Inferior parietal cortex (tissue), 1 donor: ENCODE data around the gene CLOCK.
"Not testable (repeated sequence)": the region's sequence is repeated elsewhere in the genome, so short reads cannot be mapped to it uniquely, and the experiment has no call there.

Experiments used
- DNase-seq: peaks from one replicate; pipeline ENCODE4 v3.0.0-alpha.2; 2016; ENCODE audit errors: extremely low spot score

Gene CLOCK, protein sequence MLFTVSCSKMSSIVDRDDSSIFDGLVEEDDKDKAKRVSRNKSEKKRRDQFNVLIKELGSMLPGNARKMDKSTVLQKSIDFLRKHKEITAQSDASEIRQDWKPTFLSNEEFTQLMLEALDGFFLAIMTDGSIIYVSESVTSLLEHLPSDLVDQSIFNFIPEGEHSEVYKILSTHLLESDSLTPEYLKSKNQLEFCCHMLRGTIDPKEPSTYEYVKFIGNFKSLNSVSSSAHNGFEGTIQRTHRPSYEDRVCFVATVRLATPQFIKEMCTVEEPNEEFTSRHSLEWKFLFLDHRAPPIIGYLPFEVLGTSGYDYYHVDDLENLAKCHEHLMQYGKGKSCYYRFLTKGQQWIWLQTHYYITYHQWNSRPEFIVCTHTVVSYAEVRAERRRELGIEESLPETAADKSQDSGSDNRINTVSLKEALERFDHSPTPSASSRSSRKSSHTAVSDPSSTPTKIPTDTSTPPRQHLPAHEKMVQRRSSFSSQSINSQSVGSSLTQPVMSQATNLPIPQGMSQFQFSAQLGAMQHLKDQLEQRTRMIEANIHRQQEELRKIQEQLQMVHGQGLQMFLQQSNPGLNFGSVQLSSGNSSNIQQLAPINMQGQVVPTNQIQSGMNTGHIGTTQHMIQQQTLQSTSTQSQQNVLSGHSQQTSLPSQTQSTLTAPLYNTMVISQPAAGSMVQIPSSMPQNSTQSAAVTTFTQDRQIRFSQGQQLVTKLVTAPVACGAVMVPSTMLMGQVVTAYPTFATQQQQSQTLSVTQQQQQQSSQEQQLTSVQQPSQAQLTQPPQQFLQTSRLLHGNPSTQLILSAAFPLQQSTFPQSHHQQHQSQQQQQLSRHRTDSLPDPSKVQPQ

DNA sequence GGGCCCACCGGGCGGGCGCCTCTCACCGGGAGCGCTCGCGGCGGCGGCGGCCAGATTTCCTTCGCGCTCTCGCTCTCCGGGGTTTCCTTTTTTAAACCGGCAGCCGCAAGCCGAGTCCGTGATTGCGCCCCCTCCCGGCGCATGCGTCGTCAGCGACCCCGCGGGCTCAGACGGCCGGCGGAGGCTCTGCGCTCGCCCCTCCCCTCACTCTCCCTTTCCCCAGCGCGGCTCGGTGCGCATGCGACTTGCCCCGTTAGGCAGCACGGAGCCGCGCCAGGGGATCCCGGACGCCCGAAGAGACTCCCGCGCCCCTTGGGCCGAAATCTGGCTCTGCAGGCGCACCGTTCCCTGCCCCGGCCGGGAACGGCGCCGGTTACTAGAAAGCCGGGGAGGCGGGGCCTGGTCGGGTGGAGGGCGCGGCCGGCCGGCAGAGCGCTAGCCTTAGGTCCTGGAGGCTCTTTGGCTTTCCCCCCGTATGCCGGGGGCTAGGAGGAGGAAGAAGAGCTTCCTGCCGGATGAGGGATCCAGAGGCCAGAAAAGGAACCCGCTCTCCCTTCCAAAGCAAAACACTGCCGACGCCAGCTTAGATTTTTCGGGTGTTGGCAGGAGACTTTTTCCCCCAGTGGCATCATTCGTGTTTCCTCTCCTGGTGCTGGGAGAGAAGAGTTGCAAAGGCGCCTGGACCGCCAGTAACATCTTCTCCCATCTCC, at the start of gene CLOCK:
Gene CLOCK (minus strand): TSS at position 154 of the 710 bp plus-strand sequence. CDS start 64,124 bp downstream, outside the sequence.
- peak; percentile 87 for DNase-seq

DNA sequence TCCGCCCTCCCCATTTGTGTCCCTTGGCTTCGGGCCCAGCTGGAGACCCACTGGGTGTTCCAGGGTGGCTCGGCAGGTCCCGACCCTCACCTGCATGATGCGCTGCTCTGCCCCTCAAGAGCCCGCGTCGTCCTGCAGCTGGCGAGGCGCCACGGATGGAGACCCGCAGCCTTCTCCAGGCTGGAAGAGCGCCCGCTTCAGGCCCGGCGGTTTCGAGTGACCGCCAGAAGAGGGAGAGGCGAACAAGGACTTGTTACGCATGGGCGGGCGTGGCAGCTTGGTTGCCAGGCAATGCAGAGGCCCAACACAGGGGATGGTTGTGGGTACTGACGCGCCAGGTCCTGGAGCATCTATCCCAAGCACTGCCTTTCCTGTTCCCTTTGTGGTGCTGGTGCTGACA, 45.3 kb upstream of the CLOCK start, which contains the start of gene PDCL2:
Gene PDCL2 (minus strand): TSS at position 232 of the 400 bp plus-strand sequence. CDS start 136 bp downstream, at position 96.
- DNase-seq: no peak

DNA sequence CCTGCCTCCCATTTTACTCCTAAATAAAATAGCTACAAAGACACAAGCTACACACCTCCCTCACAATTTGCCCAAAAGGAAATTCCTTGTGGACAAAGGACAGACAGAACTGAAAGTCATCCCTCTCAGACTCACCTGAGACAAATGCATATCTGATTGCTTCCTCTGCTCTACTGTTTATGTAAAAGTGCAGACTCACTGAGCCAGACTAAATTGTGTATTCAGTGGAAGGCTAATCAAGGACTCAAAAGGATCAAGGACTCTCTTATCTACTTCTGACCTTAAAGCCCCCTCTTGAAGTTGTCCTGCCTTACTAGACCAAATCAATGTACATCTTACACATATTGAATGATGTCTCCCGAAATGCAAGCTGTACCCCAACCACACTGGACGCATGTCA, 41.5 kb upstream of the CLOCK start:
- no peak for DNase-seq

DNA sequence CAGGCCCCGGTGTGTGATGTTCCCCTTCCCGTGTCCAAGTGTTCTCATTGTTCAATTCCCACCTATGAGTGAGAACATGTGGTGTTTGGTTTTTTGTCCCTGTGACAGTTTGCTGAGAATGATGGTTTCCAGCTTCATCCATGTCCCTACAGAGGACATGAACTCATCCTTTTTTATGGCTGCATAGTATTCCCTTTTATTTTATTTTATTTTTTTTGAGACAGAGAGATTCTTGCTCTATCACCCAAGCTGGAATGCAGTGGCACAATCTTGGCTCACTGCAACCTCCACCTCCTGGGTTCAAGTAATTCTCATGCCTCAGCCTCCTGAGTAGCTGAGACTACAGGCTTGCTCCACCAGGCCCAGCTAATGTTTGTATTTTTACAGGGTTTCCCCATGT, 36.1 kb upstream of the CLOCK start:
- not testable (repeated sequence) for DNase-seq

DNA sequence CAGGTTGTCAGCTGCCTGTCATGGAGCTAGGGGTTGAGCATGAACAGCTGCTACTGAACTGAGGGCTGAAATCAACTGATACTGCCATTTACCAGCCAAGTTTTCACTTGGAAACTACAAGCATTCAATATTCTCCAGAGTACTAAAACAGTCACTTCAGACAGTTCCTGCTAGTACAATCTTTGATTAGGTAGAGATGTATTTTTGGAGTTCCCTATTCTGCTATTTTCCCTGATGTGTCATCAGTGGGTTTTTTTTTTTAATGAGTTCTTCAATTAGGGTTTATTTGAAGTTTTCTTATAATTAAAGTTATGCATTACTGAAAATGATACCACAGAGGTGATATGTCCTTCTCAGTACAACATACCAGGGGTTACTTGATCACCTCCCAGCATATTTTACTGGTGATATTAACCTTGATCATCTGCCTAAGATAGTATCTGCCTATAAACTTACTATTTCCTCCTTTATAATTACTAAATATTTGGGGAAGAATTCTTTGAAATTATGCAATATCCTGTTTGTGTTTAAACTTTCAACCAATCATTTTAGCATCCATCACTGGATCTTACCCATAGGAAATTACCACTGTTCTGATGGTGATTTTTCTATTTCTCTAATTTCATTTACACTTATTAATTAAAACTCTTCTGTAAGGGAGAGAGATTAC, 31.8 kb upstream of the CLOCK start:
- DNase-seq: no peak

DNA sequence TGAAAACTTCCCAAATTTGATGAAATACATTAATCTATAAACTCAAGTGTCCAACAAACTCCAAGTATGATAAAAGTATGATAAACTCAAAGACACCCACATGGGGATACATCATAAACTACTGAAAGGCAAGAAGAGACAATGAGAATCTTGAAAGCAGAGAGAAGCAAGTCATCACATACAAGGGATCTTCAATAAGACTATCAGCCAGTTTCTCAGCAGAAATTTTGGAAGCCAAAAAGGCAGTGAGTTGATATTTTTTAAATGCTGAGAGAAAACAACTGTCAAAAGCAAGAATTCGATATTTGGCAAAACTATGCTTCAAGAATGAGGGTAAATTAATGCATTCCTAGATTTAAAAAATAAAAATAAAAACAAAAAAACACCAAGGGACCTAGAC, 28.8 kb upstream of the CLOCK start:
- DNase-seq: no peak

DNA sequence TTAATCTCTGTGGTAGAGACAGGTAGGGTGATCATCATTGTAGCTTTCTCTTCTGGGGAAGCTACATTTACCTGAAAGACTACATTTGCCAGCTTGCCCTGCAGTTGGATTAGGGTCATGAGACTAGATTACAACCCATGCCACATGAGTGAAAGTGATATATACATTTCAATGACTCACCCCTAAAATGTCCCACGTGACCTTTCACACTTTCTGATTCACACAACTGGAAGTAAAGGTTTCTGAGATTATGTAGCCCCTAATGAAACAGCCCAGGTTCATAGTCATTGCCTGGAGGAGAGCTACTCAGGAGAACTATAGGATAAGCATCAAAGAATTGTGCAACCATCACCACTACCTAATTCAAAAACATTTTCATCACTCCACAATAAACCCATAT, 27.5 kb upstream of the CLOCK start:
- DNase-seq: no peak

DNA sequence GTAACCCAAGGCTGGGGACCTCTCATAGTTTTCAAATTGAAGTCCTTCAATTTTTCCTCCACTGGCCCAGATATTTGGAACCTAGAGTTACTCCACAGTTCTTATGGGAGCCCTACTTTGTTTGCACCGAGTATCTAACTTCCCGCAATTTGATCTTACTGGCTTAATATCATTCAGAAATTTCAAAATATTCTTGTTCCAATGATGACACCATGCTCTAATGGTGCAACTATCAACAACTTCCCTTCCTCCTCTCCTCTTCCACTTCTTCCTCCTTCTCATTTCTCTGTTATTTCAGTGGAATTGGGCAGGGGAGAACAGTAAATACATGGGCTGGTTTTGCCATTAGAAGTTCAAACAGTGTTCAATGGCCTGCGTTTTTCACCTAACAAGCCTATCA, 25.1 kb upstream of the CLOCK start:
- DNase-seq: no peak

DNA sequence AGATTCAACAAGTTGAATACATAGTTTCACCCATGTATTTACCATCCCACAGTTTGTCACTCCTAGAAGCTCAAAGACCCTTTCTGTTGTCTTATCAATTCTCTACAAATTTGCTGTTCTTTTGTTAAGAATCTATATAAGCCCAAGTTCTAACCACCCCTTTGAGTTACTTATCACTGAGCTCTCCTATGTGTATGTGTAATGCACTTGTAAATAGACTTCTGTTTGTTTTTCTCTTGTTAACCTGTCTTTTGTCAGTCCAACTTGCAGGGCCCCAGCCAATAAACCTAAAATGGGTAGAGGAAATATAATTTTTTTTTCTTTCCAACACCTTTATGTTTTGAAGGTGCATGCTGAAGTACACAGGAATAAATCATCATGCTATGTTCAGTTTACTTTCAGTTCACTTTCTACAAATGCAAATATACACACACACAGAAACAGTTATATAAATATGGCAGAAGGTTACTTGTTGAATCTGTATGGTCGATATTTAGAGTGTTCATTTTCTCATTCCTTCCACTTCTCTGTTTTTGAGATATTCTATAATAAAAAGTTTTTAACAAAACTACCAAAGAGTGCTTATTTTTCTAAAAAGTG, 22.3 kb upstream of the CLOCK start:
- no peak for DNase-seq

DNA sequence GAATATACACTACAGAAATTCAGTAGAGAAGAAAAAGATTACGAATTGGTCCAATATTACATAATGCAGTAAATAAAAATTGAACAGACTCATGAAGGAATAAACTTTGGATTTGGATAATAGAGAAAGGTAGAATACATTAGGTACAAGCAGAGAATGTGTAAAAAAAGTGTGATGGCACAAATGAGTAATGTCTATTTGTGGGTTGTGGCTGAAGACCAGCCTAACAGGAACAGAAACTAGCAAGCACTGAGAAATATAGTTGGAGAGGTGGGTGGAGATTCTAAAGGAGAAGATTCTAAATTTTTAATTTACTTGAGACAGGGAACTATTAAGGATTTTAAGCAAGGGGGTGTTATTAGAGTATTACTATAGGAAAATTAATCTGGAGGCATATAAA, 15.2 kb upstream of the CLOCK start:
- no peak for DNase-seq

DNA sequence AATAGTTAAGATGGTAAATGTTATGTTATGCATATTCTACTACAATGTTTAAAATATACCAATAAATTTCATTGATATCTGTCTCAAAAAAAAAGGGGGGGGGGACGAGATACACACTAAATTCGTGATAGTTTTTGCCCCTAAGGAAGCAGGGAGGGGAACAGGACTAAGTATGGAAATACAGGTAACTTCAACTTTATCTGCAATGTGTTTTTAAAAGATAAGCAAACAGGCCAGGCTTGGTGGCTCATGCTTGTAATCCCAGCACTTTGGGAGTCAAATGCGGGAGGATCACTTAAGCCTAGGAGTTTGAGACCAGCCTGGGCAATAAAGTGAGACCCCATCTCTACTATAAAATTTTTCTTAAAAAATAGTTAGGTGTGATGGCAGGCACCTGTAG, 13.4 kb upstream of the CLOCK start:
- DNase-seq: no peak

DNA sequence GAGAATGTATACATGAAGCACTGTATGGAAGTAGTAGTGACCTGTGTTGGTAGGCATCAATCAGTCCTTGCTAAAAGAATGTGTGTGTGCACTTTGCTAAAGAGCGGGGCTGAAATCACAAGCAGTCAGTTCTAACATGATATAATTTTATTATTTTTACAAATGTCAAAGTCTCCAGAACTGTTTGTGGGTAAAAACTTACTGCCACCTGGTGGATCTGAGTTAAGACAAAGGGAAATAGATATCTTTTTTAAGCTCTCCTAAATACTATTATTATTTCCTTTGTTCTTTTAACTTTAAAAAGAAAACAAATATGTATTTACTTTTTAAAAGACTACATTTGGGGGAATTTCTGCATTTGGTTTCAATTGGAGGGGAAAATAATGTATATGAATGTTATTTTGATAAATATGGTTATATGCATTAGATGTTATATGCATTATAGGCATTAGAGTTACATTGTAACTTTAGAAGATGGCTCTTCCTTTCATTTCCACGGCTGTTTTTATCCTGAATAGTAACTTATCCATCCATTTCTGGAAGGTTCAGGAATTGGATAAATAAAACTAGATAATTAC, 7.8 kb upstream of the CLOCK start:
- DNase-seq: no peak

DNA sequence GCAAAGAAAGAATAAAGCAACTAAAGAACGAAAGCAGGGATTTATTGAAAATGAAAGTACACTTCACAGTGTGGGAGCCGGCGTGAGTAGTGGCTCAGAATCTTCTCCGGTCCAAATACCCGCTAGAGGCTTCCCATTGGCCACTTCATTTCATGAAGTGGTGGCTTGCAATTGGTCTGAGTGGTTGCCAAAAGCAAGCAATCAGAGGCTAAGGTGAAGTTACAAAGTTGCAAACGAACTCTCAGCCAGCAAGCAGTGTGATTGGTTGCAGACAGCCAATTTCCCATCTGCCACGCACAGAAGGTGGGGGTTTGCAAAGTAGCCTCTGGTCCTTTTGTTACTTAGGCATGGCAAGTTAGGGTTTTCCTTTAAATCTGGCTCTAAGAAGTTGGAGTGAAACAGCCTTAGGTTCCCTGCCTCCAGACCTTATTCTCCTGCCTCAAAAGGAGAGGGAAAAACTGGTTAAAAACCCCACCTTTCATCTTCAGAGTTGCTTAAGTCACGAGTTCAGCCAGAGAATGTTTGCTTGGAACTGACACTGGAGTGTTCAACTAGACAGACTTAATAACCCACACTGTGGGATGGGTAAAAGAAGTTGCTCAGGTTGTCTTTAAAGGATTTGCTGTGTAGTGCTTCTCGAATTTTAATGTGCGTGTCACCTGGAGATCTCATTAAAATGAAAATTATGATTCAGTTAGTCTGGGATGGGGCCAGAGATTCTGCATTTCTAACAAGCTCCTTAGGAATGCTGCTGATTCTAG, 6.9 kb upstream of the CLOCK start:
- DNase-seq: no peak

DNA sequence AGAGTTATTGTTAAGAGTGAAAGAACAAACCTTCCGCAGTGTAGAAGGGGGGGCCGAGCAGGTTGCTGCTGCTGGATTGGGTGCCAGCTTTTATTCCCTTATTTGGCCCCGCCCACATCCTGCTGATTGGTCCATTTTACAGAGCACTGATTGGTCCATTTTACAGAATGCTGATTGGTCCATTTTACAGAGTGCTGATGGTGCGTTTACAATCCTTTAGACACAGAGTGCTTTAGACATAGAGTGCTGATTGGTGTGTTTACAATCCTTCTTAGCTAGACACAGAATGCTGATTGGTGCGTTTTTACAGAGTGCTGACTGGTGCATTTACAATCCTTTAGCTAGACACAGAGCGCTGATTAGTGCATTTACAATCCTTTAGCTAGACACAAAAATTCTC, 5.3 kb upstream of the CLOCK start:
- not testable (repeated sequence) for DNase-seq

DNA sequence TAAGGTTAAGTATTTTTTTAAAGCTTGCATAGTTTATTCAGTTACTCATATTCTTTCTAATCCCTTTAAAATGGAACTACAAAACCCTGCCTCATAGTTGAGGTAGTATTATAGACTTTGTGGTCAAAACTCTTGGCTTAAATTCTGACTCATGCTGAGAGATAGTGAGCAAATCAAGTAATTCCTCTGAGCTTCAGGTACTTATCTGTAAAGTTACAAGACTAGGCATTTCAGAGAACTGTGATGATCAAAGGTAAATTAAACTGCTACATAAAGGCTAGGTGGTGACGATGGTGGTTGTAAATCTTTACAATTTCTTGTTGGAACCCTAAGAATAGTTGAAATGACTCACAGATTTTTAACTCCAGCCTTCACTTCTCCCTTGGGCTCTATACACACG, 3.2 kb upstream of the CLOCK start:
- no peak for DNase-seq

DNA sequence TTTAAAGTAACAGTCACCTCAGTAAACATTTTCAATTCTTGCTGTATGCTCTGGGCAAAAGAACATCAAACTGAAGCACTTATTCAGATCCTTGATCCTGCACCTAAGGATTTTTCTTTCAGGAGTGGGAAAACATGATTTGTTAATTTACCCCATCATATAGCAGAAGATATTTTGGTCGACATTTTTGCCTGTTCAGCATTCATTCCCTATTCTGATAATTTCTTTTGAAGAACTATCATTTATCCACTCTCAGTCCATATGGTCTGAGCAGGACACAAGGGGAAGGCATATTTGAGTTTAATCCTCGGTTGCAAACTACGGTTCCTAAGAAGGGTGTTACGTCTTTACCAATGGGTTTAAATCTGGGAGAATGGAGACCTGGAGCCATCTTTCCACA, 1.2 kb upstream of the CLOCK start:
- no peak for DNase-seq

DNA sequence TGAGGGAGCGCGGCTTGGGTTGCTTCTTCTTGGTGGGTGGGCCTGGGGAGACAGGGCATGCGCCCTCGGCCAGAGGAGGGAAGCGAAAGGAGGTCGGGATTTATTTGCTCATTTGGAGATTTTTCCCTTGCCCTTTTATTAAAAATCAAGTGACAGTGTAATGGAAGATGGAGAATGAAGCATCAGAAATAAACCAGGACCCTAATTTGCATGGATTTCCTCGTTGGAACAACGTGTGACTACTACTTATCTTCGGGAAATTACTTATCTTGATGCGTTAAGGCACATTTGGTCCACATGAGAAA, 709 bp upstream of the CLOCK start:
- DNase-seq: peak; percentile 64

DNA sequence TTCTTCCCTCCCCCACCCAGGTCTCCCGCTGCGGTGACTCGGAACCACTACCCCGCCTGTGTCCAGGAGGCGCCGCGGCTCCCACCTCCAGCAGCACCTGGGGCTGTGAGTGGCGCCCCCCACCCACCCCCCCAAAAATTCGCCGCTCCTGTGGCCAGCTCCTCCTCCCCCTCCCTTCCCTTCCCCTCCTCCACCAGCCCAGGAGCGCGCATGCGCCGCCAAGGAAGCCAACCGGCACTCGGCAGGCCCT, 278 bp downstream of the CLOCK start:
- DNase-seq: no peak

DNA sequence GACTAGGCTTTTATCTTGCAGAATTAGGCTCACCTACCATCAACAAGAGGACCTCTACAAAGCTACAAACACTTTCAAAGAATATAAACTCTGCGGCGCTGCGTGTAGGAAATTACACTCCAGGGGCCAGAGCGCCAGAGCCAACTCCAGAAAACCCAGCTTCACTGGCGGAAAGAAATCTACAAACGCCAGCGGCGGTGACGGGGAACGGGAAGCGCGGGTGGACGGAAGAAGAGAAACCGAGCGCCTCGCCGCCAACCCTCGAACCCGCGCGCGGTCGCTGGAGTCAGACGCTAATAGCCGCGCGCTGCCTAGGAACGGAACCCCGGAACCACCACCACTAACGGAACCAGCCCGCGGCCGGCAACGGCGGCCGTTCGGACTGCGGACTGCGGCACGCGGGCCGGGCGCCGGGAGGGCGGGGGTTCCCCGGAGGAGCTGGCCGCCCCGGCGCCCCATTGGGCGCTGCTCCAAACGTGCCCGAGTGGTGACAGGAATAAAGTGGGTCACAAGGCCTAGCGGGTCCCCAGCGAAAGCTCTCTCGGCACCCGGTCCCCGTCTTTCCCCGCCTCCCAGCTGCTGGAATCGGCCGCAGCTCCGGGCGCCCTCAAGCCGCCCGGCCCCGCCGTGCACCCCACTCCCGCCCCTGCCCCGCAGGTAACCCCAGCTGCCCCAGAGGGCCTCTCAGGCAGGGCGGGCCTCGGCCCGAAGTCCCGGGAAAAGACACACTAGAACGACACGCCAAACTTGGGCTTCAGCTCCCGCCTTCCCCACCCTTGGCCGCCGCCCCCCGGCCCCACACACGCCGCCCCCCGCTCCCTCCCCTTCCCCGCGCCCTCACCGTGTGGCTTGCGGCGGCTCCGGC, 836 bp downstream of the CLOCK start:
- peak; percentile 75 for DNase-seq

DNA sequence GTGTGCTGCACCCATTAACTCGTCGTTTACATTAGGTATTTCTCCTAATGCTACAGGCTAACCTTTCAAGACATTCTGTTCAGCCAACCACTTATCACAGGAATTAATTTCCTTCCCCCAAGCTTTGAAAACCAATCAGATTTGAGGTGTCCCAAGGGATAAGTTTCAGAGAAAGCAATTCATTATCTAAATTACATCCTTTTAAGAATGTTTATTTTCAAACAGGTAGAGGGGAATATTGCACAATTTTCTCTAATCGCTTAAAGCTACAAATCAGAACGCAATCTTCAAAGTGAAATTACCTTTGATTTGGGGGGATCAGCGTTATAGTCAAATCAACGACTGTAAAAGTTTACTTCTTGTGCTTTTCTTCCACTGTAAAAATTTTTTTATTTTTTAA, 1.6 kb downstream of the CLOCK start:
- DNase-seq: no peak
